ENCODE results near the gene TXLNG. TPM values are rescaled to one million over a fixed set of nuclear protein-coding genes. Genes with fewer than 3 reads are reported as not detected.

TXLNG gene
- total and polyA plus RNA-seq, 2 of the 13 experiments (the other 11 are each of a cell fraction or from before 2014, with no cell fraction given): 13.1 to 15.5 TPM

GRCh38 chrX:16797358-16797757 is 11.1 kb downstream of the TXLNG start:
- ChIA-PET POLR2A (interaction anchor here (1.9 kb wide), 1 partner anchor 26 kb away, joined by 5 read pairs; no protein-coding TSS in a partner anchor), CTCF (ENCODE audit: low intra/inter-chr PET ratio, low total read pairs) (no interaction called here)
- Histone ChIP-seq H3K36me3 (replicated peaks in 1 of 2; ENCODE audit: control insufficient read depth in 1 of 2, insufficient read depth in 2 of 2, low read length in 2 of 2) (peaks cover 3 to 6% of the 10 kb centered on the region in 2 experiments; a peak in 1 of 5 replicates), H3K27me3 (ENCODE audit: control insufficient read depth in 1 of 2, insufficient read depth in 2 of 2, low read length in 2 of 2) (no peaks in the 10 kb centered on the region), H3K9me3 (ENCODE audit: low read length) (no peaks in the 10 kb centered on the region), H2AFZ (ENCODE audit: low read length) (no peak overlapping the region), H4K20me1 (ENCODE audit: insufficient read depth, low read length) (no peaks in the 10 kb centered on the region), H3K4me3 (replicated peaks in 1 of 3; ENCODE audit: insufficient read depth in 1 of 3, low read depth in 2 of 3, low read length in 3 of 3) (no peak overlapping the region), H3K9ac (ENCODE audit: insufficient read depth, low read depth, low read length) (no peak overlapping the region), H3K79me2 (ENCODE audit: insufficient read depth, low read length) (peaks cover 32% of the 10 kb centered on the region), H3K4me1 (ENCODE audit: insufficient read depth, low read length) (no peaks in the 10 kb centered on the region), H3K4me2 (ENCODE audit: low read depth, low read length) (no peak overlapping the region), H3K27ac (ENCODE audit: extremely low read length, insufficient read depth, low read length) (no peak overlapping the region)
- in situ Hi-C loops (cut with HindIII; ENCODE audit: extremely low pct_ligation_motif_present, low pct_unique_long_range_greater_than_20kb): no loop called here
- ATAC-seq (no peak), FAIRE-seq (no peak), DNase-seq (ENCODE audit: low spot score) (no peak)
- BruUV-seq (replicated peaks): no TSS peak
- 98% methylated on average over 5 of the region's 5 CpGs for WGBS (ENCODE audit: low lambda C conversion rate)
- TF ChIP-seq ZBTB43 (CRISPR knock-in tag; conservative IDR thresholded peaks at IDR 0.05): no peak
- no peak for TF ChIP-seq TCF7L2 (IDR thresholded peaks at IDR 0.05; ENCODE audit: low read depth, low read length)
- no peak for TF ChIP-seq SSRP1 (CRISPR knock-in tag; IDR thresholded peaks at IDR 0.05)
- TF ChIP-seq MAFG (CRISPR knock-in tag; IDR thresholded peaks at IDR 0.05): no peak
- no peak for TF ChIP-seq SALL2 (CRISPR knock-in tag; IDR thresholded peaks at IDR 0.05)
- TF ChIP-seq ZSCAN12 (CRISPR knock-in tag; IDR thresholded peaks at IDR 0.05): no peak
- no peak for TF ChIP-seq XBP1 (CRISPR knock-in tag; IDR thresholded peaks at IDR 0.05)
- no peak for TF ChIP-seq CBFB (CRISPR knock-in tag; IDR thresholded peaks at IDR 0.05)
- intact Hi-C loops (cut with micrococcal nuclease; ENCODE audit: unreplicated experiment): no loop called here

GRCh38 chrX:16797841-16798240 is 11.6 kb downstream of the TXLNG start:
- 98% methylated on average over 4 of the region's 4 CpGs for WGBS (ENCODE audit: low lambda C conversion rate)
- Histone ChIP-seq H3K36me3 (replicated peaks in 1 of 2; ENCODE audit: control insufficient read depth in 1 of 2, insufficient read depth in 2 of 2, low read length in 2 of 2) (peaks cover 3 to 6% of the 10 kb centered on the region in 2 experiments; a peak in 1 of 5 replicates), H3K4me3 (replicated peaks in 1 of 3; ENCODE audit: insufficient read depth in 1 of 3, low read depth in 2 of 3, low read length in 3 of 3) (no peak overlapping the region), H4K20me1 (ENCODE audit: insufficient read depth, low read length) (no peaks in the 10 kb centered on the region), H3K9ac (ENCODE audit: insufficient read depth, low read depth, low read length) (no peak overlapping the region), H3K27me3 (ENCODE audit: control insufficient read depth in 1 of 2, insufficient read depth in 2 of 2, low read length in 2 of 2) (no peaks in the 10 kb centered on the region), H3K9me3 (ENCODE audit: low read length) (no peaks in the 10 kb centered on the region), H3K27ac (ENCODE audit: extremely low read length, insufficient read depth, low read length) (no peak overlapping the region), H3K4me1 (ENCODE audit: insufficient read depth, low read length) (no peaks in the 10 kb centered on the region), H3K79me2 (ENCODE audit: insufficient read depth, low read length) (peaks cover 31% of the 10 kb centered on the region), H3K4me2 (ENCODE audit: low read depth, low read length) (no peak overlapping the region), H2AFZ (ENCODE audit: low read length) (no peak overlapping the region)
- POLR2A ChIA-PET: interaction anchor here (1.9 kb wide), 1 partner anchor 26 kb away, joined by 5 read pairs; no protein-coding TSS in a partner anchor
- DNase-seq (ENCODE audit: low spot score): no peak
- CTCF ChIA-PET (ENCODE audit: low intra/inter-chr PET ratio, low total read pairs): no interaction called here
- intact Hi-C loops (cut with micrococcal nuclease; ENCODE audit: unreplicated experiment) (no loop called here), in situ Hi-C loops (cut with HindIII; ENCODE audit: extremely low pct_ligation_motif_present, low pct_unique_long_range_greater_than_20kb) (no loop called here)
- BruUV-seq (replicated peaks): no TSS peak
- no peak for FAIRE-seq
- ATAC-seq: no peak
- TF ChIP-seq TEAD3 (CRISPR knock-in tag; optimal IDR thresholded peaks at IDR 0.05; ENCODE audit: borderline replicate concordance): no peak
- no peak for TF ChIP-seq TOE1 (CRISPR knock-in tag; IDR thresholded peaks at IDR 0.05)
- TF ChIP-seq SAP130 (CRISPR knock-in tag; IDR thresholded peaks at IDR 0.05; ENCODE audit: low read depth): no peak
- TF ChIP-seq PHB2 (IDR thresholded peaks at IDR 0.05; ENCODE audit: partially characterized antibody): no peak
- TF ChIP-seq ZBTB4 (CRISPR knock-in tag; IDR thresholded peaks at IDR 0.05; ENCODE audit: borderline replicate concordance): no peak
- no peak for TF ChIP-seq IRF9 (CRISPR knock-in tag; IDR thresholded peaks at IDR 0.05; ENCODE audit: borderline replicate concordance)
- no peak for TF ChIP-seq HNF4G (IDR thresholded peaks at IDR 0.05; ENCODE audit: borderline replicate concordance, low read depth, low read length)
- TF ChIP-seq HNF4G (CRISPR knock-in tag; IDR thresholded peaks at IDR 0.05; ENCODE audit: borderline replicate concordance, low read depth): no peak
